GM21367 (cell line): ENCODE results near the gene TAF6L.
"Not testable (repeated sequence)": the region's sequence is repeated elsewhere in the genome, so short reads cannot be mapped to it uniquely, and the experiment has no call there.

Experiments used
- ATAC-seq: cut with Tn5 transposase; IDR thresholded peaks from one replicate; pipeline ENCODE4 v1.9.1; 2021; ENCODE audit not compliant: unreplicated experiment

Gene TAF6L

GRCh38 chr11:62757846-62758788, 13.1 kb upstream of the TAF6L start:
- ATAC-seq: no peak

- not testable (repeated sequence) for ATAC-seq
Observed at GRCh38 chr11:62760867-62761227, 10.3 kb upstream of the TAF6L start.

- ATAC-seq: no peak
Observed at GRCh38 chr11:62770778-62771143, 435 bp upstream of the TAF6L start.

GRCh38 chr11:62774407-62774806, 3.2 kb downstream of the TAF6L start:
- no peak for ATAC-seq

GRCh38 chr11:62775646-62776045, 4.5 kb downstream of the TAF6L start:
- ATAC-seq: no peak

GRCh38 chr11:62777389-62777788, 6.2 kb downstream of the TAF6L start:
- ATAC-seq: no peak

- ATAC-seq: no peak
Observed at GRCh38 chr11:62778441-62778840, 7.2 kb downstream of the TAF6L start.

- ATAC-seq: no peak
Observed at GRCh38 chr11:62782753-62783152, 11.6 kb downstream of the TAF6L start.

GRCh38 chr11:62786318-62787004, 15.3 kb downstream of the TAF6L start:
- ATAC-seq: peak; percentile 52

GRCh38 chr11:62787005-62787759, 16.0 kb downstream of the TAF6L start, which contains the start of gene TMEM179B:
TMEM179B (plus strand) TSS chr11:62787402; CDS start chr11:62787432, 30 bp downstream.
- peak; percentile 61 for ATAC-seq

GRCh38 chr11:62788991-62789390, 17.8 kb downstream of the TAF6L start:
- no peak for ATAC-seq

GRCh38 chr11:62789576-62789975, 18.4 kb downstream of the TAF6L start:
- ATAC-seq: no peak

GRCh38 chr11:62791501-62792201, 20.5 kb downstream of the TAF6L start, which contains the start of gene TMEM223:
TMEM223 (minus strand) TSS chr11:62792006; CDS start chr11:62791994, 12 bp downstream.
- peak; percentile 59 for ATAC-seq

GRCh38 chr11:62792202-62792575, 21.0 kb downstream of the TAF6L start:
- no peak for ATAC-seq

- no peak for ATAC-seq
Observed at GRCh38 chr11:62794201-62794775, 23.1 kb downstream of the TAF6L start.

- ATAC-seq: no peak
Observed at GRCh38 chr11:62796281-62796680, 25.1 kb downstream of the TAF6L start.

GRCh38 chr11:62799486-62799885, 28.3 kb downstream of the TAF6L start:
- ATAC-seq: no peak

GRCh38 chr11:62801071-62801470, 29.9 kb downstream of the TAF6L start:
- ATAC-seq: no peak

- no peak for ATAC-seq
Observed at GRCh38 chr11:62804310-62805075, 33.3 kb downstream of the TAF6L start.
